Measurements from ENCODE around the gene NFKBIE. TPM values are rescaled to one million over a fixed set of nuclear protein-coding genes. Genes with fewer than 3 reads are reported as not detected.

The NFKBIE gene
- total and polyA plus RNA-seq, 4 experiments from 2014 or later: 8.0 to 15.0 (median 10.5) TPM

- H3K9me3 ChIP-seq (ENCODE audit: control insufficient read depth in 1 of 2, low read length in 2 of 2): no peaks in the 10 kb centered on the region
- ChIA-PET CTCF (ENCODE audit: partially characterized antibody) (interaction anchor here (0.6 to 5.3 kb wide), 19 partner anchors 9 to 141 kb away, joined by 3 to 84 read pairs (median 6); partner anchors contain the start of genes HSP90AB1, SLC29A1 and SLC35B2), POLR2A (ENCODE audit: partially characterized antibody) (interaction anchor here (0.7 to 2.2 kb wide), 9 partner anchors 10 to 141 kb away, joined by 3 to 71 read pairs (median 5); partner anchors contain the start of genes HSP90AB1, SLC29A1 and SLC35B2)
- peaks cover 12% of the 10 kb centered on the region for H3K4me1 ChIP-seq (ENCODE audit: insufficient read depth, low read length)
- peak overlapping the region; percentile 93 for H3K27ac ChIP-seq (ENCODE audit: low read depth, low read length)
- no peaks in the 10 kb centered on the region for H3K36me3 ChIP-seq (ENCODE audit: insufficient read depth, low read length)
- H3K27me3 ChIP-seq (ENCODE audit: insufficient read depth, low read length): no peaks in the 10 kb centered on the region
- peak; percentile 66 to 85 (median 80) for DNase-seq
- peak overlapping the region; percentile 89 to 98 (median 95) for H3K27ac Mint-ChIP-seq
- H3K36me3 Mint-ChIP-seq: no peaks in the 10 kb centered on the region
- H3K4me3 Mint-ChIP-seq: peak overlapping the region; percentile 85 to 93 (median 90)
- peaks cover 2 to 15% (median 9%) of the 10 kb centered on the region in 4 donors for H3K4me1 Mint-ChIP-seq
- H3K27me3 Mint-ChIP-seq: no peaks in the 10 kb centered on the region
- H3K4me3 ChIP-seq (ENCODE audit: low read length in 2 of 2): peak overlapping the region; percentile 8 to 95
- intact Hi-C loops (cut with micrococcal nuclease): loop anchor here (1.0 kb wide), 4 partner anchors 9 to 142 kb away; partner anchors contain the start of genes HSP90AB1 and SLC29A1
- no peaks in the 10 kb centered on the region for H3K9me3 Mint-ChIP-seq
Observed at GRCh38 chr6:44237813-44238433, 27.4 kb downstream of the NFKBIE start.

GRCh38 chr6:44237021-44237812 is 28.1 kb downstream of the NFKBIE start:
- ChIA-PET CTCF (ENCODE audit: partially characterized antibody) (interaction anchor here (0.6 to 5.3 kb wide), 22 partner anchors 9 to 1247 kb away, joined by 3 to 84 read pairs (median 6); partner anchors contain the start of genes HSP90AB1, SLC29A1 and SLC35B2), POLR2A (ENCODE audit: partially characterized antibody) (interaction anchor here (0.6 to 2.2 kb wide), 10 partner anchors 10 to 893 kb away, joined by 3 to 71 read pairs (median 4); partner anchors contain the start of genes HSP90AB1, SLC29A1 and SLC35B2)

GRCh38 chr6:44235891-44236516 is 29.3 kb downstream of the NFKBIE start:
- no peaks in the 10 kb centered on the region for H3K36me3 ChIP-seq (ENCODE audit: insufficient read depth, low read length)
- Mint-ChIP-seq H3K27ac (no peak overlapping the region), H3K36me3 (no peaks in the 10 kb centered on the region), H3K4me3 (peak overlapping the region in 1 of 8 donors; percentile 48), H3K4me1 (peaks cover 2 to 15% (median 9%) of the 10 kb centered on the region in 4 donors), H3K9me3 (no peaks in the 10 kb centered on the region), H3K27me3 (no peaks in the 10 kb centered on the region)
- no peak for DNase-seq
- no peaks in the 10 kb centered on the region for H3K9me3 ChIP-seq (ENCODE audit: control insufficient read depth in 1 of 2, low read length in 2 of 2)
- no peak overlapping the region for H3K4me3 ChIP-seq (ENCODE audit: low read length in 2 of 2)
- intact Hi-C loops (cut with micrococcal nuclease): no loop called here
- POLR2A ChIA-PET (ENCODE audit: partially characterized antibody): interaction anchor here (2.2 to 4.2 kb wide), 2 partner anchors 10 to 12 kb away, joined by 16 to 29 read pairs; partner anchors contain the start of genes HSP90AB1 and SLC29A1
- H3K27ac ChIP-seq (ENCODE audit: low read depth, low read length): no peak overlapping the region
- CTCF ChIA-PET (ENCODE audit: partially characterized antibody): interaction anchor here (0.7 to 5.3 kb wide), 14 partner anchors 8 to 1248 kb away, joined by 3 to 84 read pairs (median 3); partner anchors contain the start of genes HSP90AB1 and SLC29A1
- peaks cover 12% of the 10 kb centered on the region for H3K4me1 ChIP-seq (ENCODE audit: insufficient read depth, low read length)
- H3K27me3 ChIP-seq (ENCODE audit: insufficient read depth, low read length): no peaks in the 10 kb centered on the region

More at GRCh38 chr6:44237021-44237812, 28.1 kb downstream of the NFKBIE start:
- Histone ChIP-seq H3K27me3 (ENCODE audit: insufficient read depth, low read length) (no peaks in the 10 kb centered on the region), H3K4me3 (ENCODE audit: low read length in 2 of 2) (peak overlapping the region; percentile 8 to 95), H3K27ac (ENCODE audit: low read depth, low read length) (peak overlapping the region; percentile 93), H3K9me3 (ENCODE audit: control insufficient read depth in 1 of 2, low read length in 2 of 2) (no peaks in the 10 kb centered on the region), H3K4me1 (ENCODE audit: insufficient read depth, low read length) (peaks cover 12% of the 10 kb centered on the region), H3K36me3 (ENCODE audit: insufficient read depth, low read length) (no peaks in the 10 kb centered on the region)
- peak overlapping the region; percentile 89 to 98 (median 95) for H3K27ac Mint-ChIP-seq
- H3K36me3 Mint-ChIP-seq: no peaks in the 10 kb centered on the region
- peak in 1 of 5 donors; percentile 82 for DNase-seq
- H3K4me1 Mint-ChIP-seq: peaks cover 2 to 15% (median 9%) of the 10 kb centered on the region in 4 donors
- no peaks in the 10 kb centered on the region for H3K9me3 Mint-ChIP-seq
- peak overlapping the region; percentile 85 to 93 (median 90) for H3K4me3 Mint-ChIP-seq
- intact Hi-C loops (cut with micrococcal nuclease): loop anchor here (1.0 kb wide), 2 partner anchors 14 to 141 kb away; partner anchors contain the start of gene SLC29A1
- H3K27me3 Mint-ChIP-seq: no peaks in the 10 kb centered on the region

GRCh38 chr6:44235269-44235668 is 30.1 kb downstream of the NFKBIE start:
- intact Hi-C loops (cut with micrococcal nuclease): no loop called here

GRCh38 chr6:44234101-44235025 is 31.0 kb downstream of the NFKBIE start:
- Mint-ChIP-seq H3K4me3 (no peak overlapping the region), H3K4me1 (peaks cover 2 to 15% (median 9%) of the 10 kb centered on the region in 4 donors), H3K9me3 (no peaks in the 10 kb centered on the region), H3K36me3 (no peaks in the 10 kb centered on the region), H3K27me3 (no peaks in the 10 kb centered on the region), H3K27ac (peak overlapping the region in 1 of 7 donors; percentile 41)
- H3K9me3 ChIP-seq (ENCODE audit: control insufficient read depth in 1 of 2, low read length in 2 of 2): no peaks in the 10 kb centered on the region
- intact Hi-C loops (cut with micrococcal nuclease): no loop called here
- no peaks in the 10 kb centered on the region for H3K36me3 ChIP-seq (ENCODE audit: insufficient read depth, low read length)
- H3K4me1 ChIP-seq (ENCODE audit: insufficient read depth, low read length): peaks cover 12% of the 10 kb centered on the region
- H3K4me3 ChIP-seq (ENCODE audit: low read length in 2 of 2): no peak overlapping the region
- POLR2A ChIA-PET (ENCODE audit: partially characterized antibody): interaction anchor here (4.2 kb wide), 1 partner anchor 12 kb away, joined by 29 read pairs; the partner anchor contains the start of gene HSP90AB1
- no peak overlapping the region for H3K27ac ChIP-seq (ENCODE audit: low read depth, low read length)
- no peaks in the 10 kb centered on the region for H3K27me3 ChIP-seq (ENCODE audit: insufficient read depth, low read length)
- CTCF ChIA-PET (ENCODE audit: partially characterized antibody): interaction anchor here (0.7 to 5.3 kb wide), 6 partner anchors 10 to 65 kb away, joined by 3 to 84 read pairs (median 6); partner anchors contain the start of genes HSP90AB1, SLC29A1 and SLC35B2
- no peak for DNase-seq

More at GRCh38 chr6:44235269-44235668, 30.1 kb downstream of the NFKBIE start:
- Mint-ChIP-seq H3K27ac (peak overlapping the region in 2 of 7 donors; percentile 20 to 23), H3K27me3 (no peaks in the 10 kb centered on the region), H3K4me1 (peaks cover 2 to 15% (median 9%) of the 10 kb centered on the region in 4 donors), H3K9me3 (no peaks in the 10 kb centered on the region), H3K36me3 (no peaks in the 10 kb centered on the region), H3K4me3 (no peak overlapping the region)
- no peaks in the 10 kb centered on the region for H3K9me3 ChIP-seq (ENCODE audit: control insufficient read depth in 1 of 2, low read length in 2 of 2)
- H3K4me1 ChIP-seq (ENCODE audit: insufficient read depth, low read length): peaks cover 12% of the 10 kb centered on the region
- ChIA-PET POLR2A (ENCODE audit: partially characterized antibody) (interaction anchor here (4.2 kb wide), 1 partner anchor 11 kb away, joined by 29 read pairs; the partner anchor contains the start of gene HSP90AB1), CTCF (ENCODE audit: partially characterized antibody) (interaction anchor here (0.9 to 5.3 kb wide), 9 partner anchors 9 to 66 kb away, joined by 3 to 84 read pairs (median 5); partner anchors contain the start of genes HSP90AB1, SLC29A1 and SLC35B2)
- no peaks in the 10 kb centered on the region for H3K36me3 ChIP-seq (ENCODE audit: insufficient read depth, low read length)
- no peaks in the 10 kb centered on the region for H3K27me3 ChIP-seq (ENCODE audit: insufficient read depth, low read length)
- H3K4me3 ChIP-seq (ENCODE audit: low read length in 2 of 2): no peak overlapping the region
- no peak for DNase-seq
- no peak overlapping the region for H3K27ac ChIP-seq (ENCODE audit: low read depth, low read length)

Data from CD4-positive, alpha-beta memory T cell (primary cell).